HL-60 (cell line): ENCODE measurements around the gene ADGRG6.

ENCODE experiments used
- DNase-seq, 2 experiments: peaks; one replicate each; pipeline ENCODE4 v3.0.0-alpha.2; 2010 to 2020; ENCODE audit warnings: low read depth in 1 of 2, low spot score in 1 of 2
- H3K27ac ChIP-seq: fragments of 250-450 bp; sonication (Bioruptor Pico); replicated peaks from 2 replicates; pipeline ENCODE4 v1.5.1; 2020; ENCODE audit warnings: mild to moderate bottlenecking, moderate library complexity
- H3K27me3 ChIP-seq: fragments of 250-450 bp; sonication (Bioruptor Pico); 2 replicates; pipeline ENCODE4 v1.5.1; 2021; ENCODE audit warnings: mild to moderate bottlenecking, moderate library complexity; ENCODE audit not compliant: insufficient read depth, poor library complexity, severe bottlenecking
- H3K4me3 ChIP-seq: replicated peaks from 2 replicates; pipeline ENCODE4 v1.5.1; 2011; ENCODE audit warnings: mild to moderate bottlenecking, control low read depth, low read length; ENCODE audit not compliant: insufficient read depth
- CTCF ChIP-seq: IDR thresholded peaks from one replicate; pipeline ENCODE4 v1.5.1; 2011; ENCODE audit warnings: low read length, control low read depth, inconsistent platforms; ENCODE audit not compliant: insufficient read depth
- GABPA ChIP-seq: IDR thresholded peaks from 2 replicates; pipeline ENCODE4 v1.6.1; 2012; ENCODE audit warnings: low read depth
- POLR2AphosphoS5 ChIP-seq: IDR thresholded peaks from 2 replicates; pipeline ENCODE4 v1.6.1; 2012; ENCODE audit warnings: low read depth
- REST ChIP-seq: IDR thresholded peaks from 2 replicates; pipeline ENCODE4 v1.6.1; 2012; ENCODE audit warnings: low read depth; ENCODE audit not compliant: insufficient replicate concordance
- SPI1 ChIP-seq: IDR thresholded peaks from 2 replicates; pipeline ENCODE4 v1.6.1; 2012; ENCODE audit warnings: low read depth, mild to moderate bottlenecking, borderline replicate concordance

Gene ADGRG6

GRCh38 chr6:142354650-142355049 lies 52.8 kb downstream of the ADGRG6 start:
- no peaks in the 10 kb centered on the region for H3K27me3 ChIP-seq
- no peak overlapping the region for H3K27ac ChIP-seq
- H3K4me3 ChIP-seq, result no peak overlapping the region
- TF ChIP-seq POLR2AphosphoS5 (no peak), REST (no peak), SPI1 (no peak), CTCF (no peak), GABPA (no peak)
- DNase-seq, result no peak

- Histone ChIP-seq H3K27ac (no peak overlapping the region), H3K27me3 (no peaks in the 10 kb centered on the region), H3K4me3 (no peak overlapping the region)
- TF ChIP-seq CTCF (no peak), REST (no peak), SPI1 (no peak), POLR2AphosphoS5 (no peak), GABPA (no peak)
- no peak for DNase-seq
Measured at GRCh38 chr6:142355520-142356174, 53.8 kb downstream of the ADGRG6 start.

- Histone ChIP-seq H3K27me3 (no peaks in the 10 kb centered on the region), H3K4me3 (no peak overlapping the region), H3K27ac (no peak overlapping the region)
- DNase-seq, result no peak
- TF ChIP-seq REST (no peak), POLR2AphosphoS5 (no peak), GABPA (no peak), SPI1 (no peak), CTCF (no peak)
Measured at GRCh38 chr6:142356201-142356883, 54.5 kb downstream of the ADGRG6 start.
